ENCODE measurements around the gene FAP. TPM values are rescaled to one million over a fixed set of nuclear protein-coding genes. Genes with fewer than 3 reads are reported as not detected.

FAP gene
- polyA plus RNA-seq, 1 experiment = 135 TPM

DNA sequence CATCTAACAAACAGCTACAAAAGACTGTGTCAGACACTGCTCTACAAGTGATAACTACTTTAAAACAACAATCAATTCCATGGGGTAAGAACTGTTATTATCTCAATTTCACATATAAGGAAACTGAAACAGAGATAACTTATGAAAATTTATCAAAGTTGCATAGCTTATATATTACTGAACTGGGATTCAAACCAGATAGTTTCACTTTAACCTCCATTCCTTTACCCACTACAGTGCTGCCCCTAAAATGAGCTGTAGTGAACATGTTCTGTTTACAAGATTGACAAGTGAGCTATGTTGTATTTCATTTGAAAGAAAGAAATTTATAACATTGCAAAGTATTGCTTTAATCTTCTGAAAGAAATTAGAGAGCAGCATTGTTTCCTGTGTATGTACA, 77.1 kb downstream of the FAP start:
- CTCF ChIA-PET = interaction anchor here (0.9 to 2.5 kb wide), 3 partner anchors 12 to 54 kb away, joined by 3 to 10 read pairs (median 4); no protein-coding TSS in a partner anchor

DNA sequence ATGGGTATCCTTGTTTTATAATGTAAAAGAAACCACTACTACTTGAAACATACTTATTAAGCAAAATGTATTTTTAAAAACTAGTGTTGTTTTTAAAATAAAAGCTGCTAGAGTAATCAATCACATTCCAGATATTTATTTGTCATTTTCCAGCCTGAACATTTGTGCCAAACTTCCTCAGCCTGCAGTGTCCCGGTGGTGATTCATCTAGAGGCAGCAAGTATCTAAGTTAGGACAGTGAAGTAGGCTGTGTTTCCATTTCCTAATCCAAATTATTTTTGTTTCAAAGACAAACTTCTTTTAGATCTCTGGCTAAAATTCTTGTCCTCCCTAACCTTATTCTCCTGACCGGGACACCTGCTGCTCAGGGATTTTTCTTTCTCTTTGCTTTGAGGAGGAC, 78.4 kb downstream of the FAP start:
- Histone ChIP-seq H3K36me3 (ENCODE audit: control insufficient read depth, insufficient read depth, low read length) (peaks cover 4% of the 10 kb centered on the region; the same call in 1 of the 2 replicates), H3K27me3 (ENCODE audit: control insufficient read depth, insufficient read depth, low read length) (no peaks in the 10 kb centered on the region), H3K4me3 (ENCODE audit: low read depth, low read length) (no peak overlapping the region)
- ChIA-PET CTCF (interaction anchor here (0.7 to 0.8 kb wide), 2 partner anchors 11 to 22 kb away, joined by 3 read pairs; no protein-coding TSS in a partner anchor), POLR2A (no interaction called here)
- no peak for DNase-seq (ENCODE audit: low read depth)
- TF ChIP-seq, protein P1, sequence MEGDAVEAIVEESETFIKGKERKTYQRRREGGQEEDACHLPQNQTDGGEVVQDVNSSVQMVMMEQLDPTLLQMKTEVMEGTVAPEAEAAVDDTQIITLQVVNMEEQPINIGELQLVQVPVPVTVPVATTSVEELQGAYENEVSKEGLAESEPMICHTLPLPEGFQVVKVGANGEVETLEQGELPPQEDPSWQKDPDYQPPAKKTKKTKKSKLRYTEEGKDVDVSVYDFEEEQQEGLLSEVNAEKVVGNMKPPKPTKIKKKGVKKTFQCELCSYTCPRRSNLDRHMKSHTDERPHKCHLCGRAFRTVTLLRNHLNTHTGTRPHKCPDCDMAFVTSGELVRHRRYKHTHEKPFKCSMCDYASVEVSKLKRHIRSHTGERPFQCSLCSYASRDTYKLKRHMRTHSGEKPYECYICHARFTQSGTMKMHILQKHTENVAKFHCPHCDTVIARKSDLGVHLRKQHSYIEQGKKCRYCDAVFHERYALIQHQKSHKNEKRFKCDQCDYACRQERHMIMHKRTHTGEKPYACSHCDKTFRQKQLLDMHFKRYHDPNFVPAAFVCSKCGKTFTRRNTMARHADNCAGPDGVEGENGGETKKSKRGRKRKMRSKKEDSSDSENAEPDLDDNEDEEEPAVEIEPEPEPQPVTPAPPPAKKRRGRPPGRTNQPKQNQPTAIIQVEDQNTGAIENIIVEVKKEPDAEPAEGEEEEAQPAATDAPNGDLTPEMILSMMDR (IDR thresholded peaks at IDR 0.05; ENCODE audit: insufficient read depth, low read depth, low read length) = no peak

More for the DNA sequence above, 77.1 kb downstream of the FAP start:
- Histone ChIP-seq H3K27me3 (ENCODE audit: control insufficient read depth, insufficient read depth, low read length) (no peaks in the 10 kb centered on the region), H3K4me3 (ENCODE audit: low read depth, low read length) (no peak overlapping the region), H3K36me3 (ENCODE audit: control insufficient read depth, insufficient read depth, low read length) (peaks cover 5% of the 10 kb centered on the region; the same call in 1 of the 2 replicates)
- POLR2A ChIA-PET = no interaction called here
- DNase-seq (ENCODE audit: low read depth) = no peak
- TF ChIP-seq, protein P1 (IDR thresholded peaks at IDR 0.05; ENCODE audit: insufficient read depth, low read depth, low read length) = no peak

DNA sequence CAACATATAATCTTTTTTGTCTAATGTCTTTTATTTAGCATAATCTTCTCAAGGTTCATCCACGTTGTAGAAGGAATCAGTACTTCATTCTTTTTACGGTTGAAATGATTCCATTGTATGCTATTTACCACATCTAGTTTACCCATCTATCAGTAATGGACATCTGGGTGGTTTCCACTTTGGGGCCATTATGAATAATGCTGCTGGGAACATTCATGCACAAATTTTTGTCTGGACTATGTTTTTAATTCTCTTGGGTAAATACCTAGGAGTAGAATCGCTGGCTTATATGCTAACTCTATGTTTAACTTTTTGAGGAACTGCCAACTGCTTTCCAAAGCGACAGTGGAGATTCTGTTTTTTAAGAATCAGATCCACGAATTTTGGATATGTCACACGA, 83.8 kb downstream of the FAP start:
- CTCF ChIA-PET = interaction anchor here (1.3 to 1.6 kb wide), 2 partner anchors 138 to 141 kb away, joined by 3 to 6 read pairs; no protein-coding TSS in a partner anchor
- TF ChIP-seq, protein P1 (IDR thresholded peaks at IDR 0.05; ENCODE audit: insufficient read depth, low read depth, low read length) = no peak
- no peak for DNase-seq (ENCODE audit: low read depth)
- Histone ChIP-seq H3K27me3 (ENCODE audit: control insufficient read depth, insufficient read depth, low read length) (no peaks in the 10 kb centered on the region), H3K4me3 (ENCODE audit: low read depth, low read length) (no peak overlapping the region), H3K36me3 (ENCODE audit: control insufficient read depth, insufficient read depth, low read length) (no peaks in the 10 kb centered on the region)
- POLR2A ChIA-PET = interaction anchor here (0.5 kb wide), 1 partner anchor 140 kb away, joined by 6 read pairs; no protein-coding TSS in a partner anchor

DNA sequence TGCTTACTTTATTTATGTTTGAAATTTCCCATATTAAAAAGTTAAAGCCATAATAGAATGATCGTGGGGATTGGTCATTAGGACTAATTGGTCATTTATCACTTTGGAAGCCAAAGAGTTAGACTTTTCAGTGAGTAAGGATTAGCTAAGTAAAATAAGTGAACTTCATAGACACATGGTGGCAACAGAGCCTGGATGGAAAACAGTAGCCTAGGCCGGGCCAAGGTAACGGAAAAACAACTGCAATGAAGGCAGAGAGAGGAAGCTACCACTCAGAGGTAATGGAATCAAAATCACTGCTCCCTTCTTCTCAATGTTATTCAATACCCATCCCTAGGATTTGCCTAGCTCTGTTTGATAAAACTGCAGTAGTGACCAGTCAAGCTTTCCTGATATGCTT, 87.1 kb downstream of the FAP start:
- POLR2A ChIA-PET = no interaction called here
- no peaks in the 10 kb centered on the region for H3K36me3 ChIP-seq (ENCODE audit: control insufficient read depth, insufficient read depth, low read length)
- CTCF ChIA-PET = interaction anchor here (1.3 to 6.0 kb wide), 3 partner anchors 12 to 144 kb away, joined by 3 to 106 read pairs (median 4); no protein-coding TSS in a partner anchor
- H3K4me3 ChIP-seq (ENCODE audit: low read depth, low read length) = no peak overlapping the region
- TF ChIP-seq, protein P1 (IDR thresholded peaks at IDR 0.05; ENCODE audit: insufficient read depth, low read depth, low read length) = no peak
- no peaks in the 10 kb centered on the region for H3K27me3 ChIP-seq (ENCODE audit: control insufficient read depth, insufficient read depth, low read length)
- DNase-seq (ENCODE audit: low read depth) = no peak

DNA sequence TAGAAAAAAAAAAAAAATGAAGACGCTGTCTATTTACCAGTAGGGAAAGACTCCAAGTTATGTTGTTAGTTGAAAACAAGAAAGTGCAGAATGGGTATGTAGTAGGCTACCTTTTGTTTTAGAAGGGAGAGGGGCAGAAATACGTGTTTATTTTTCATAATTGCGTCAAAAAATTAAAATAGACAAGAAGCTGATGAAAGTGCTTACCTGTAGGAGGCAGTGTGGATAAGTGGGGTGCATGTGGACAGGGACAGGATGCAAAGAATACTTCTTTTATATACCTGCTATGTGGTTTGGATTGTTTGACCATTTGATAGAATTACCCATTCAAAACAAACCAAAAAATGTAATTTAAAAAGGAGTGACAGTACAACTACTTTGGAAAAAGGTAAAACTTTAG, 88.2 kb downstream of the FAP start:
- ChIA-PET POLR2A (no interaction called here), CTCF (interaction anchor here (0.6 to 6.0 kb wide), 6 partner anchors 16 to 145 kb away, joined by 3 to 106 read pairs (median 4); no protein-coding TSS in a partner anchor)
- no peak overlapping the region for H3K4me3 ChIP-seq (ENCODE audit: low read depth, low read length)
- TF ChIP-seq, protein P1 (IDR thresholded peaks at IDR 0.05; ENCODE audit: insufficient read depth, low read depth, low read length) = no peak
- H3K36me3 ChIP-seq (ENCODE audit: control insufficient read depth, insufficient read depth, low read length) = no peaks in the 10 kb centered on the region
- H3K27me3 ChIP-seq (ENCODE audit: control insufficient read depth, insufficient read depth, low read length) = no peaks in the 10 kb centered on the region
- DNase-seq (ENCODE audit: low read depth) = no peak
